Endodermal cell (in vitro differentiated cells): ENCODE data around the gene HOXA1. TPM values are rescaled to one million over a fixed set of nuclear protein-coding genes. Genes with fewer than 3 reads are reported as not detected.

Experiments
- DNase-seq: peaks from one replicate; pipeline ENCODE4 v3.0.0-alpha.2; 2017
- H3K27ac ChIP-seq: 2 replicates; pipeline ENCODE4 v1.5.1; 2013; ENCODE audit warnings: mild to moderate bottlenecking, low read depth, low read length, moderate library complexity
- H3K27me3 ChIP-seq: 2 replicates; pipeline ENCODE4 v1.6.1; 2013; ENCODE audit warnings: mild to moderate bottlenecking, low read length, moderate library complexity; ENCODE audit not compliant: insufficient read depth, control insufficient read depth, poor library complexity, severe bottlenecking
- H3K36me3 ChIP-seq: 2 replicates; pipeline ENCODE4 v1.7.0; 2013; ENCODE audit warnings: mild to moderate bottlenecking, low read length, moderate library complexity; ENCODE audit not compliant: control insufficient read depth, insufficient read depth
- H3K4me1 ChIP-seq: one replicate; pipeline ENCODE4 v1.7.0; 2013; ENCODE audit warnings: low read length; ENCODE audit not compliant: control insufficient read depth, insufficient read depth
- H3K4me3 ChIP-seq: 2 replicates; pipeline ENCODE4 v1.5.1; 2013; ENCODE audit warnings: mild to moderate bottlenecking, low read length, moderate library complexity
- H3K9ac ChIP-seq: 2 replicates; pipeline ENCODE4 v1.6.1; 2013; ENCODE audit warnings: mild to moderate bottlenecking, low read length, moderate library complexity; ENCODE audit not compliant: poor library complexity, severe bottlenecking; ENCODE audit errors: extremely low read depth
- H3K9me3 ChIP-seq: 2 replicates; pipeline ENCODE4 v1.6.1; 2013; ENCODE audit warnings: mild to moderate bottlenecking, low read length, moderate library complexity; ENCODE audit not compliant: control insufficient read depth
- H3K27ac Mint-ChIP-seq: 2 replicates; pipeline ENCODE4 v1.8.0; 2020; ENCODE audit warnings: mixed read lengths
- H3K27me3 Mint-ChIP-seq: 2 replicates; pipeline ENCODE4 v1.8.0; 2021; ENCODE audit warnings: mild to moderate bottlenecking, mixed read lengths; ENCODE audit not compliant: insufficient read depth
- H3K36me3 Mint-ChIP-seq: 2 replicates; pipeline ENCODE4 v1.8.0; 2020; ENCODE audit warnings: low read depth, mixed read lengths
- H3K4me1 Mint-ChIP-seq: 2 replicates; pipeline ENCODE4 v1.8.0; 2020; ENCODE audit warnings: mixed read lengths
- H3K4me3 Mint-ChIP-seq: 2 replicates; pipeline ENCODE4 v1.8.0; 2020; ENCODE audit warnings: mild to moderate bottlenecking, moderate library complexity, mixed read lengths
- H3K9me3 Mint-ChIP-seq: 2 replicates; pipeline ENCODE4 v1.8.0; 2020; ENCODE audit warnings: mild to moderate bottlenecking, mixed read lengths
- WGBS, 2 experiments: methylation state at CpG; one replicate each; pipeline versions ENCODE4 v1.1.5 to v1.1.7; 2013; ENCODE audit warnings: missing lambda C conversion rate in 2 of 2, mixed read lengths in 1 of 2; ENCODE audit not compliant: insufficient coverage in 1 of 2, insufficient read length in 1 of 2; 5-methylcytosine and 5-hydroxymethylcytosine counted together
- total RNA-seq, 2 donors: library from RNA; stranded (reverse); fragmentation: NEBNext Ultra II Directional in 1 of 2; extraction: Animal tissue kit (Norgen Biotek cat#: 25700) in 1 of 2; gene quantifications; 2 replicates in 1 of 2; 3 replicates in 1 of 2; pipeline ENCODE4 v1.2.1, GENCODE V29; 2021
- TF ChIP-seq, protein P1 (sequence below): fragments of 200-600 bp; sonication (generic); conservative IDR thresholded peaks from 2 replicates; pipeline ENCODE4 v1.5.0; 2021; ENCODE audit warnings: antibody characterized with exemption, mild to moderate bottlenecking

The HOXA1 gene
- total RNA-seq, 2 donors from 2014 or later: not detected

DNA sequence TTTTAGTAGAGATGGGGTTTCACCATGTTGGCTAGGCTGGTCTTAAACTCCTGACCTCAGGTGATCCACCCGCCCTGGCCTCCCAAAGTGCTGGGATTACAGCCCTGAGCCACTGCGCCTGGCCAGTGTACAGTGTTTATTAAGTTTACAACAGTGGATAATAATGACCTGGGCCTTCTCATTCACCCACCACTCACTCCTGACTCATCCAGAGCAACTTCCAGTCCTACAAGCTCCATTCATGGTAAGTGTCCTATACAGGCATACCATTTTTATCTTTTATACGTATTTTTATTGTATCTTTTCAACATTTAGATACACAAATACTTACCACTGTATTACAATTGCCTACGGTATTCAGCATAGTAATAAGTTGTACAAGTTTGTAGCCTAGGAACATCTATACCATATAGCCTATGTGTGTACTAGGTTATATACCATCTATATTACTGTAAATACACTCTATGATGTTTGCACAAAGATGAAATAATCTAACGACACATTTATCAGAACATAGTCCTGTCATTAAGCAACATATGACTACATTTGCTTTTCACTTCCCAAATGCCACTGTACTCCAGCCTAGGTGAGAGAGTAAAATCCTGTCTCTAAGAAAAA, 17.1 kb downstream of the HOXA1 start:
- 90% methylated on average over 5 of the region's 5 CpGs; no CpG with 5 or more reads in 1 of the 2 experiments for WGBS, 2 experiments
- H3K27ac Mint-ChIP-seq: no peak overlapping the region
- Histone ChIP-seq H3K9ac (no peak overlapping the region), H3K9me3 (no peaks in the 10 kb centered on the region), H3K36me3 (no peaks in the 10 kb centered on the region), H3K27me3 (peaks cover 67% of the 10 kb centered on the region), H3K4me1 (no peaks in the 10 kb centered on the region), H3K4me3 (no peak overlapping the region), H3K27ac (no peak overlapping the region)
- TF ChIP-seq, protein P1, sequence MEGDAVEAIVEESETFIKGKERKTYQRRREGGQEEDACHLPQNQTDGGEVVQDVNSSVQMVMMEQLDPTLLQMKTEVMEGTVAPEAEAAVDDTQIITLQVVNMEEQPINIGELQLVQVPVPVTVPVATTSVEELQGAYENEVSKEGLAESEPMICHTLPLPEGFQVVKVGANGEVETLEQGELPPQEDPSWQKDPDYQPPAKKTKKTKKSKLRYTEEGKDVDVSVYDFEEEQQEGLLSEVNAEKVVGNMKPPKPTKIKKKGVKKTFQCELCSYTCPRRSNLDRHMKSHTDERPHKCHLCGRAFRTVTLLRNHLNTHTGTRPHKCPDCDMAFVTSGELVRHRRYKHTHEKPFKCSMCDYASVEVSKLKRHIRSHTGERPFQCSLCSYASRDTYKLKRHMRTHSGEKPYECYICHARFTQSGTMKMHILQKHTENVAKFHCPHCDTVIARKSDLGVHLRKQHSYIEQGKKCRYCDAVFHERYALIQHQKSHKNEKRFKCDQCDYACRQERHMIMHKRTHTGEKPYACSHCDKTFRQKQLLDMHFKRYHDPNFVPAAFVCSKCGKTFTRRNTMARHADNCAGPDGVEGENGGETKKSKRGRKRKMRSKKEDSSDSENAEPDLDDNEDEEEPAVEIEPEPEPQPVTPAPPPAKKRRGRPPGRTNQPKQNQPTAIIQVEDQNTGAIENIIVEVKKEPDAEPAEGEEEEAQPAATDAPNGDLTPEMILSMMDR: no peak
- H3K27me3 Mint-ChIP-seq: peaks cover 70% of the 10 kb centered on the region
- no peaks in the 10 kb centered on the region for H3K4me1 Mint-ChIP-seq
- no peaks in the 10 kb centered on the region for H3K36me3 Mint-ChIP-seq
- no peak for DNase-seq
- no peaks in the 10 kb centered on the region for H3K9me3 Mint-ChIP-seq
- H3K4me3 Mint-ChIP-seq: no peak overlapping the region

DNA sequence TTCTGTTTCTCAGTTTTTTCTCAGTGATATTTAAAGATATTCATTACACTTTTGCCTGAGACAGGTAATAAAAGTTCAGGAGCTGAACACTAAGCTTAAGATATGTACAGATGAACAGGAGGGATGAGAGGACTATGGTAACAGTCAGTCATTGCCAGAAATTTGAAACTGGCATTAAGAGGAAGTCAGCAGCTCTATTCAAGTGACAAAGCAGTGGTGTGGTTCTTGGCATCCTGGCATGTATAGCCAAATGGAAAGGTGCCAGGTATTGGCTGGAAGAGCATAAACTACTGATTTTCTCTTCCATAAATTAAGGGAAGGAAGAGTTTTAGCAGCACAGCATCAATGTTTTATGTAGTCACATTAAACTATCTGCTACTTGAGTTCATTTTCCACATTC, 22.7 kb downstream of the HOXA1 start:
- TF ChIP-seq, protein P1: no peak
- H3K27ac ChIP-seq: no peak overlapping the region
- no peaks in the 10 kb centered on the region for H3K9me3 ChIP-seq
- DNase-seq: no peak
- no peaks in the 10 kb centered on the region for H3K36me3 ChIP-seq
- Mint-ChIP-seq H3K4me1 (peaks cover 2% of the 10 kb centered on the region), H3K27me3 (peaks cover 55% of the 10 kb centered on the region), H3K4me3 (no peak overlapping the region), H3K27ac (no peak overlapping the region), H3K9me3 (no peaks in the 10 kb centered on the region), H3K36me3 (no peaks in the 10 kb centered on the region)
- H3K4me3 ChIP-seq: no peak overlapping the region
- H3K9ac ChIP-seq: no peak overlapping the region
- peaks cover 58% of the 10 kb centered on the region for H3K27me3 ChIP-seq
- no peaks in the 10 kb centered on the region for H3K4me1 ChIP-seq

DNA sequence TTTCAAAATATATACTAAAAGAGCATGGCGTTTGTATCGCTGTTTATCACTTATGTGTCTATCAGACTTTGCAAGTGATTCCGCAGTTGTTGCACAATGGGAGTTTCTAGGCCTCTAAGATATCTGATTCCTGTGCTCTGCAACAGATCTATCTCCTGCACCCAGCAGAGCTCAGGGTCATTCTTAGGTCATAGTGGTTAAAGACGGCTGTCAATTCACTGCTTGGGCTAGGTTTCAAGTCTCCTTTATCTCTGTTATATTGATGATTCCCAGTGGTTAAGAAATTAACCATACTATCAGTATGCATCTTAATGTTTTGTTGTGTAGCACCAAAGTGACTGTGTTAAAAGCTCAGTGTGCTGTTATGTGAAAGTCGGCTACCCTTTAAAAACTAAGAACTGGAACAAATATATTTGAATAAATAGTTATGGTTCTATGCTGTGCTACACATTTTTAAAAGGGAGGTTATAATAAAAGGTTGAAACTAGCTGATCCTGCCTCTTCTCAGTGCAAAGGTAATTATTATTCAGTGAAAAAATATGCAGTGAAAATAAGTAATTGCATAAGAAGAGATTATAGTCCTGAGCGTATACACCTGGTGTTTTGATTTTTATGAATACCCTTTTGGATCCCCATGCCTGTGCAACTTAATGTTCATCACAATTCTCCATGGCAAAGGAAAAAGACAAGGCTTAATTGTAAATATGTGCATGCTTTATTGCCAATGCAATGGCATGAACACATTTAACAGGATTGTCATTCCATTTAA, 24.0 kb downstream of the HOXA1 start:
- H3K27me3 ChIP-seq: peaks cover 70% of the 10 kb centered on the region
- H3K36me3 Mint-ChIP-seq: no peaks in the 10 kb centered on the region
- H3K4me1 ChIP-seq: no peaks in the 10 kb centered on the region
- H3K9me3 ChIP-seq: no peaks in the 10 kb centered on the region
- no peak for DNase-seq
- no peak overlapping the region for H3K27ac ChIP-seq
- TF ChIP-seq, protein P1: no peak
- H3K9me3 Mint-ChIP-seq: no peaks in the 10 kb centered on the region
- H3K4me1 Mint-ChIP-seq: peaks cover 2% of the 10 kb centered on the region
- H3K9ac ChIP-seq: no peak overlapping the region
- WGBS, 2 experiments: 74 to 84% methylated on average over 4 to 6 of the region's 6 CpGs
- H3K36me3 ChIP-seq: no peaks in the 10 kb centered on the region
- no peak overlapping the region for H3K4me3 ChIP-seq
- peaks cover 66% of the 10 kb centered on the region for H3K27me3 Mint-ChIP-seq
- no peak overlapping the region for H3K27ac Mint-ChIP-seq
- H3K4me3 Mint-ChIP-seq: no peak overlapping the region
